HepG2 (cell line): ENCODE data around the gene CABLES2. TPM values are rescaled to one million over a fixed set of nuclear protein-coding genes. Genes with fewer than 3 reads are reported as not detected.

Experiments
- HIVEP1 ChIP-seq: sonication (generic); formaldehyde crosslinking; IDR thresholded peaks from 2 replicates; pipeline ENCODE4 v1.4.0; 2020; ENCODE audit warnings: mild to moderate bottlenecking, missing genetic modification reagents
- IKZF5 ChIP-seq: IDR thresholded peaks from 2 replicates; pipeline ENCODE4 v1.6.1; 2018; ENCODE audit warnings: missing genetic modification reagents, mild to moderate bottlenecking, missing compliant biosample characterization
- KDM2A ChIP-seq: sonication (generic); formaldehyde crosslinking; IDR thresholded peaks from 2 replicates; pipeline ENCODE4 v1.4.0; 2020; ENCODE audit warnings: low read depth, missing genetic modification reagents, borderline replicate concordance
- SALL2 ChIP-seq: sonication (generic); formaldehyde crosslinking; IDR thresholded peaks from 2 replicates; pipeline ENCODE4 v1.8.1; 2023; ENCODE audit warnings: mild to moderate bottlenecking, missing genetic modification reagents, inconsistent platforms
- SMARCE1 ChIP-seq: fragments of 450-650 bp; IDR thresholded peaks from 2 replicates; pipeline ENCODE4 v1.6.1; 2017; ENCODE audit warnings: borderline replicate concordance
- SMYD3 ChIP-seq: sonication (generic); formaldehyde crosslinking; IDR thresholded peaks from 2 replicates; pipeline ENCODE4 v1.8.1; 2023; ENCODE audit warnings: mild to moderate bottlenecking, missing genetic modification reagents
- ZBTB4 ChIP-seq: sonication (generic); formaldehyde crosslinking; IDR thresholded peaks from 2 replicates; pipeline ENCODE4 v1.4.0; 2020; ENCODE audit warnings: missing genetic modification reagents, mild to moderate bottlenecking, borderline replicate concordance
- ZFAT ChIP-seq: sonication (generic); formaldehyde crosslinking; conservative IDR thresholded peaks from 2 replicates; pipeline ENCODE4 v1.8.1; 2023; ENCODE audit warnings: missing genetic modification reagents, inconsistent platforms
- ZMAT5 ChIP-seq: sonication (generic); formaldehyde crosslinking; IDR thresholded peaks from 2 replicates; pipeline ENCODE4 v1.5.0; 2020; ENCODE audit warnings: mild to moderate bottlenecking, low read depth, missing genetic modification reagents, borderline replicate concordance
- ZNF362 ChIP-seq: sonication (generic); formaldehyde crosslinking; IDR thresholded peaks from 2 replicates; pipeline ENCODE4 v1.4.0; 2020; ENCODE audit warnings: missing genetic modification reagents, mild to moderate bottlenecking, borderline replicate concordance
- ZNF383 ChIP-seq: sonication (generic); formaldehyde crosslinking; IDR thresholded peaks from 2 replicates; pipeline ENCODE4 v1.4.0; 2020; ENCODE audit warnings: missing genetic modification reagents, mild to moderate bottlenecking, borderline replicate concordance
- ZNF687 ChIP-seq: sonication (generic); formaldehyde crosslinking; IDR thresholded peaks from 2 replicates; pipeline ENCODE4 v1.5.1; 2020; ENCODE audit warnings: mild to moderate bottlenecking, missing genetic modification reagents, moderate library complexity
- ZNF710 ChIP-seq: sonication (generic); formaldehyde crosslinking; IDR thresholded peaks from 2 replicates; pipeline ENCODE4 v1.5.0; 2020; ENCODE audit warnings: mild to moderate bottlenecking, missing genetic modification reagents, borderline replicate concordance
- ZNF883 ChIP-seq: sonication (generic); formaldehyde crosslinking; IDR thresholded peaks from 2 replicates; pipeline ENCODE4 v1.5.1; 2020; ENCODE audit warnings: mild to moderate bottlenecking, missing genetic modification reagents; ENCODE audit errors: not compliant biosample characterization
- polyA plus RNA-seq, 8 experiments: library from polyadenylated mRNA; depleted of rRNA in 3 of 8; stranded (reverse) in 7 of 8; unstranded in 1 of 8; fragments of >200 nt; fragmentation: Illumina TruSeq in 4 of 8; extraction: Trizol in 4 of 8; gene quantifications; 2 replicates each; pipeline versions ENCODE4 v1.2.1 to v1.2.3, GENCODE V29; 2011 to 2016; ENCODE audit warnings: low read depth in 4 of 8, missing spikeins in 1 of 8, mixed read lengths in 1 of 8; ENCODE audit not compliant: insufficient read depth in 1 of 8
- total RNA-seq, 5 experiments: library from RNA; depleted of rRNA; stranded (reverse); fragments of >200 nt; fragmentation: Illumina TruSeq; extraction: Trizol; gene quantifications; 2 replicates each; pipeline ENCODE4 v1.2.3, GENCODE V29; 2016; ENCODE audit warnings: low read depth in 1 of 5

CABLES2 gene
- total and polyA plus RNA-seq, 2 of the 13 experiments (the other 11 are each of a cell fraction or from before 2014, with no cell fraction given): 5.2 to 9.7 TPM

- TF ChIP-seq ZBTB4 (CRISPR knock-in tag) (no peak), SMYD3 (no peak), ZFAT (CRISPR knock-in tag) (0 out of 2 replicates have a peak, but pooled peaks have one; percentile 29), ZNF883 (CRISPR knock-in tag) (peak; percentile 12), ZNF383 (CRISPR knock-in tag) (0 out of 2 replicates have a peak, but pooled peaks have one; percentile 27), ZMAT5 (CRISPR knock-in tag) (no peak), HIVEP1 (CRISPR knock-in tag) (peak; percentile 68), ZNF710 (CRISPR knock-in tag) (peak; percentile 53; the same call in 1 of the 2 replicates), SMARCE1 (no peak), IKZF5 (CRISPR knock-in tag) (peak; percentile 54), ZNF362 (no peak), SALL2 (CRISPR knock-in tag) (peak; percentile 33; the same call in 1 of the 2 replicates), KDM2A (CRISPR knock-in tag) (peak; percentile 63; the same call in 1 of the 2 replicates), ZNF687 (CRISPR knock-in tag) (peak; percentile 80)
Measured at GRCh38 chr20:62366370-62367135, 40.5 kb downstream of the CABLES2 start (continued).
